Transverse colon (tissue), 4 donors: ENCODE data around the gene ANXA6. TPM values are rescaled to one million over a fixed set of nuclear protein-coding genes. Genes with fewer than 3 reads are reported as not detected.

Source experiments
- DNase-seq: peaks from one replicate; pipeline ENCODE4 v3.0.0-alpha.2; 2019
- H3K27ac ChIP-seq, 4 donors: fragments of 200-600 bp; sonication (generic); 2 replicates each; pipeline ENCODE4 v1.5.1; 2016 to 2018; ENCODE audit warnings: inconsistent platforms in 4 of 4
- H3K27me3 ChIP-seq: fragments of 200-600 bp; sonication (generic); 2 replicates; pipeline ENCODE4 v1.5.1; 2017; ENCODE audit warnings: inconsistent platforms
- H3K36me3 ChIP-seq, 4 donors: fragments of 200-600 bp; sonication (generic); 2 replicates each; pipeline ENCODE4 v1.5.1; 2017 to 2019; ENCODE audit warnings: inconsistent platforms in 4 of 4
- H3K4me1 ChIP-seq, 4 donors: fragments of 200-600 bp; sonication (generic); 2 replicates each; pipeline ENCODE4 v1.5.1; 2017 to 2020; ENCODE audit warnings: inconsistent platforms in 4 of 4
- H3K4me3 ChIP-seq, 4 donors: fragments of 200-600 bp; sonication (generic); 1 replicate in 1 of 4; 2 replicates in 3 of 4; pipeline versions ENCODE4 v1.5.1 to v1.6.1; 2017 to 2019; ENCODE audit warnings: inconsistent platforms in 4 of 4
- H3K9me3 ChIP-seq, 2 donors: fragments of 200-600 bp; sonication (generic); 2 replicates each; pipeline ENCODE4 v1.5.1; 2017 to 2019; ENCODE audit warnings: inconsistent platforms in 2 of 2
- CTCF ChIP-seq, 5 experiments: fragments of 200-600 bp in 3 of 5; fragments of 450-650 bp in 2 of 5; sonication (generic) in 3 of 5; IDR thresholded peaks; 1 replicate in 2 of 5; 2 replicates in 3 of 5; pipeline ENCODE4 v1.5.1; 2016 to 2017; ENCODE audit warnings: antibody characterized with exemption in 5 of 5, inconsistent platforms in 3 of 5, mild to moderate bottlenecking in 2 of 5, moderate library complexity in 1 of 5
- EP300 ChIP-seq: sonication (generic); formaldehyde crosslinking; IDR thresholded peaks from one replicate; pipeline ENCODE4 v1.6.1; 2017; ENCODE audit warnings: antibody characterized with exemption, low read depth
- POLR2A ChIP-seq: fragments of 450-650 bp; IDR thresholded peaks from one replicate; pipeline ENCODE4 v1.6.1; 2016; ENCODE audit warnings: antibody characterized with exemption, mild to moderate bottlenecking, moderate library complexity
- POLR2AphosphoS5 ChIP-seq, 3 donors: sonication (generic); formaldehyde crosslinking; IDR thresholded peaks; one replicate each; pipeline ENCODE4 v1.6.1; 2016; ENCODE audit warnings: antibody characterized with exemption in 3 of 3
- WGBS, 2 donors: methylation state at CpG; one replicate each; pipeline ENCODE4 v1.1.5; 2018; ENCODE audit warnings: low coverage in 1 of 2; 5-methylcytosine and 5-hydroxymethylcytosine counted together
- in situ Hi-C, 4 donors: fragments of 200-750 bp; cut with MboI; loops; one replicate each; pipeline versions ENCODE4 v1.15.0 to v1.15.1; 2017; ENCODE audit warnings: low sequenced_read_pairs in 3 of 4, low pct_ligation_motif_present in 1 of 4, low pct_unique_long_range_greater_than_20kb in 1 of 4
- intact Hi-C: fragments of 100-400 bp; cut with DNase I; formaldehyde crosslinking; loops from one replicate; pipeline ENCODE4 v1.15.1; 2023; ENCODE audit warnings: low total_unique reads
- total RNA-seq, 4 donors: library from RNA; depleted of rRNA; stranded (reverse); fragments of >200 nt; gene quantifications; one replicate each; pipeline ENCODE4 v1.1.0, GENCODE V29; 2016

The ANXA6 gene
- total RNA-seq, 4 donors from 2014 or later = 19.1 to 79.0 (median 55.3) TPM

- peaks cover 0 to 4% (median 0%) of the 10 kb centered on the region in 4 donors for H3K36me3 ChIP-seq
- no peak overlapping the region for H3K27ac ChIP-seq
- H3K27me3 ChIP-seq = no peaks in the 10 kb centered on the region
- in situ Hi-C loops (no loop called here), intact Hi-C loops (loop anchor here (5.0 kb wide), 1 partner anchor 108 kb away; no protein-coding TSS in a partner anchor)
- 61 to 70% methylated on average over 4 of the region's 4 CpGs for WGBS, 2 donors
- TF ChIP-seq POLR2AphosphoS5 (IDR thresholded peaks at IDR 0.05) = no peak
- TF ChIP-seq CTCF (IDR thresholded peaks at IDR 0.05) = no peak
- no peak for TF ChIP-seq EP300
- no peak for TF ChIP-seq POLR2A
- peaks cover 0 to 12% (median 0%) of the 10 kb centered on the region in 4 donors for H3K4me1 ChIP-seq
- H3K4me3 ChIP-seq = no peak overlapping the region
- no peaks in the 10 kb centered on the region for H3K9me3 ChIP-seq
- no peak for DNase-seq
Observed at GRCh38 chr5:151128817-151129216, 28.8 kb downstream of the ANXA6 start.

- peaks cover 0 to 4% (median 0%) of the 10 kb centered on the region in 4 donors for H3K36me3 ChIP-seq
- no peaks in the 10 kb centered on the region for H3K27me3 ChIP-seq
- H3K4me1 ChIP-seq = peaks cover 0 to 12% (median 0%) of the 10 kb centered on the region in 4 donors
- no peak overlapping the region for H3K4me3 ChIP-seq
- DNase-seq = no peak
- intact Hi-C loops = loop anchor here (2.0 to 5.0 kb wide), 2 partner anchors 37 to 109 kb away; no protein-coding TSS in a partner anchor
- no peaks in the 10 kb centered on the region for H3K9me3 ChIP-seq
- H3K27ac ChIP-seq = no peak overlapping the region
- TF ChIP-seq POLR2AphosphoS5 (IDR thresholded peaks at IDR 0.05) = no peak
- no peak for TF ChIP-seq EP300
- TF ChIP-seq CTCF (IDR thresholded peaks at IDR 0.05) = no peak
- in situ Hi-C loops = no loop called here
- 89% methylated on average over 7 of the region's 8 CpGs; no CpG with 5 or more reads in 1 of the 2 donors for WGBS, 2 donors
Observed at GRCh38 chr5:151127926-151128325, 29.7 kb downstream of the ANXA6 start.

GRCh38 chr5:151126199-151126645 is 31.4 kb downstream of the ANXA6 start:
- peaks cover 0 to 8% (median 4%) of the 10 kb centered on the region in 4 donors for H3K36me3 ChIP-seq
- intact Hi-C loops (loop anchor here (2.0 to 5.0 kb wide), 2 partner anchors 39 to 111 kb away; no protein-coding TSS in a partner anchor), in situ Hi-C loops (no loop called here)
- TF ChIP-seq CTCF (IDR thresholded peaks at IDR 0.05) (peak; percentile 75 to 90 (median 85)), EP300 (no peak)
- H3K9me3 ChIP-seq = no peaks in the 10 kb centered on the region
- no peak overlapping the region for H3K4me3 ChIP-seq
- peaks cover 0 to 12% (median 0%) of the 10 kb centered on the region in 4 donors for H3K4me1 ChIP-seq
- no peaks in the 10 kb centered on the region for H3K27me3 ChIP-seq
- 10 to 12% methylated on average over 2 to 9 of the region's 9 CpGs for WGBS, 2 donors
- peak; percentile 77 for DNase-seq
- H3K27ac ChIP-seq = peak overlapping the region in 2 of 4 donors; percentile 36 to 39

GRCh38 chr5:151125421-151125820 is 32.2 kb downstream of the ANXA6 start:
- H3K27ac ChIP-seq = peak overlapping the region in 2 of 4 donors; percentile 36 to 39
- intact Hi-C loops = loop anchor here (5.0 kb wide), 1 partner anchor 112 kb away; no protein-coding TSS in a partner anchor
- TF ChIP-seq EP300 (no peak), CTCF (IDR thresholded peaks at IDR 0.05) (no peak), POLR2A (no peak), POLR2AphosphoS5 (IDR thresholded peaks at IDR 0.05) (no peak)
- H3K27me3 ChIP-seq = no peaks in the 10 kb centered on the region
- H3K36me3 ChIP-seq = peaks cover 0 to 12% (median 5%) of the 10 kb centered on the region in 4 donors
- H3K4me1 ChIP-seq = peaks cover 0 to 12% (median 0%) of the 10 kb centered on the region in 4 donors
- in situ Hi-C loops = no loop called here
- no peak for DNase-seq
- WGBS, 2 donors = 65 to 77% methylated on average over 5 to 7 of the region's 7 CpGs
- H3K4me3 ChIP-seq = no peak overlapping the region
- no peaks in the 10 kb centered on the region for H3K9me3 ChIP-seq
